IPS-15b (cell line): Measurements from ENCODE around the gene RAC3.

Experiments
- H3K27me3 ChIP-seq: one replicate; pipeline ENCODE4 v1.6.1; 2013; ENCODE audit warnings: low read length; ENCODE audit not compliant: control insufficient read depth, insufficient read depth
- H3K36me3 ChIP-seq: one replicate; pipeline ENCODE4 v1.6.1; 2013; ENCODE audit warnings: low read length; ENCODE audit not compliant: control insufficient read depth, insufficient read depth
- H3K4me1 ChIP-seq: one replicate; pipeline ENCODE4 v1.6.1; 2013; ENCODE audit warnings: mild to moderate bottlenecking, low read length; ENCODE audit not compliant: control insufficient read depth, insufficient read depth
- H3K4me3 ChIP-seq: one replicate; pipeline ENCODE4 v1.5.1; 2013; ENCODE audit warnings: low read depth, low read length
- H3K9ac ChIP-seq: one replicate; pipeline ENCODE4 v1.6.1; 2013; ENCODE audit warnings: low read depth, mild to moderate bottlenecking, low read length
- H3K9me3 ChIP-seq: one replicate; pipeline ENCODE4 v1.6.1; 2013; ENCODE audit warnings: mild to moderate bottlenecking, low read length; ENCODE audit not compliant: control insufficient read depth, insufficient read depth

The RAC3 gene

DNA sequence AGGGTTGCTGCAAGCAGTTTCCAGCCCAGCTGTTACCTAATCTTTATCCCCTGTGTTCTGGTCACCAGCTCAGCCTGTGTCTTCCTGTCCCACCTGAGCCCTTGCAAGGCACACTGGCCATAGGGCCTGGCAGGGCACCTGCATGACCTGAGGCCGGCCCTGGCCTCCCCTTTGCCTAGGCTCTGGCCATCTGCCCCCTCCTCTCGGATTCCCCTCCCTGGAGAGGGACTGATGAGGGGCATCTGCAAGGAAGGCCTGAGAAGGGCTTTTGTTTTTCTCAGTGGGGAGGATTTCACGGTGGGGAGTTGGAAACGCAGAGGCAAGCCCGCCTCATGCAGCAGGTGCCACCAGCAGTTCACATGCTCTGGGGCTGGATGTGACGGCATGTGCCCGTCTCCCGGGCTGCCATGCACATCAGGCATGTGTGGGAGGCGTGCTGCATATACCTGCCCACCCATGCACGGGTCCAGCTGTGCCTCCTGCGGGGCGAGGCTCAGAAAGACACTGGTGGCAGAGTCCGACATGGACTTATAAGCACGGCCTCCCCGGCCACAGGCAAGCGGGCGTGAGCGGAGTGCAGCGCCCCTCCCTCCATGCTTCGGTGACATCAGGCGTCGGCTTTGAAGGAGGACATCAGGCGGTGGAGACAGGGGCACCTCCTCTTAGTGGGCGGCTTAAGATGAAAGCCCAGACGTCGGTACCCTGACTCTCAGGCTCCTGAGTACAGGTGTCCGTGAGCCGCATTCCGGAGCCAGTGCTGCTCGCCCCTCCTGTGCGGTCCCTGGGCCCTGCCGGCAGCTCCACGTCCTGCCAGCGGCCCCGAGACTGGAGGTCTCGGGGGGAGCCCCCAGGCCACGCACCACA, 37.5 kb upstream of the RAC3 start:
- peaks cover 4% of the 10 kb centered on the region for H3K36me3 ChIP-seq
- no peaks in the 10 kb centered on the region for H3K9me3 ChIP-seq
- no peak overlapping the region for H3K9ac ChIP-seq
- no peaks in the 10 kb centered on the region for H3K27me3 ChIP-seq
- no peaks in the 10 kb centered on the region for H3K4me1 ChIP-seq
- no peak overlapping the region for H3K4me3 ChIP-seq

- Histone ChIP-seq H3K4me3 (no peak overlapping the region), H3K9ac (no peak overlapping the region), H3K27me3 (no peaks in the 10 kb centered on the region), H3K36me3 (peaks cover 4% of the 10 kb centered on the region), H3K9me3 (no peaks in the 10 kb centered on the region), H3K4me1 (no peaks in the 10 kb centered on the region)
Observed at GRCh38 chr17:81994593-81995462, 36.6 kb upstream of the RAC3 start.

GRCh38 chr17:81995463-81996231, 35.8 kb upstream of the RAC3 start:
- H3K9me3 ChIP-seq = no peaks in the 10 kb centered on the region
- no peak overlapping the region for H3K9ac ChIP-seq
- H3K4me3 ChIP-seq = no peak overlapping the region
- no peaks in the 10 kb centered on the region for H3K4me1 ChIP-seq
- no peaks in the 10 kb centered on the region for H3K27me3 ChIP-seq
- H3K36me3 ChIP-seq = peaks cover 7% of the 10 kb centered on the region

DNA sequence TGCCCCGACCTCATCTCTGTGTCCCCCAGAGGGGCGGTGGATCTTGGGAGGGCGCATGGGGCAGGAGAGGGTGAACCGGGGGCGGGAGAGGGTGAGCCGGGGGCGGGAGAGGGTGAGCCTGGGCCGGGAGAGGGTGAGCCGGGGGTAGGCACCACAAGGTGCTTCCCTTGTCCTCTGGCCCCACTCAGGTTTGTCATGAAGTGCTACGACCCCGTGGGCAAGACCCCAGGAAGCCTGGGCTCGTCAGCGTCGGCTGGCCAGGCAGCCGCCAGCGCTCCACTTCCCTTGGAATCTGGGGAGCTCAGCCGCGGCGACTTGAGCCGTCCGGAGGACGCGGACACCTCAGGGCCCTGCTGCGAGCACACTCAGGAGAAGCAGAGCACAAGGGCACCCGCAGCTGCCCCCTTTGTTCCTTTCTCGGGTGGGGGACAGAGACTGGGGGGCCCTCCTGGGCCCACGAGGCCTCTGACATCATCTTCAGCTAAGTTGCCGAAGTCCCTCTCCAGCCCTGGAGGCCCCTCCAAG, 35.2 kb upstream of the RAC3 start:
- H3K9me3 ChIP-seq = no peaks in the 10 kb centered on the region
- H3K4me1 ChIP-seq = no peaks in the 10 kb centered on the region
- H3K9ac ChIP-seq = no peak overlapping the region
- H3K36me3 ChIP-seq = peaks cover 7% of the 10 kb centered on the region
- H3K27me3 ChIP-seq = no peaks in the 10 kb centered on the region
- no peak overlapping the region for H3K4me3 ChIP-seq

- Histone ChIP-seq H3K4me3 (no peak overlapping the region), H3K27me3 (no peaks in the 10 kb centered on the region), H3K36me3 (peaks cover 7% of the 10 kb centered on the region), H3K9me3 (no peaks in the 10 kb centered on the region), H3K9ac (no peak overlapping the region), H3K4me1 (no peaks in the 10 kb centered on the region)
Observed at GRCh38 chr17:81996757-81997441, 34.6 kb upstream of the RAC3 start.

GRCh38 chr17:81998212-81998611, 33.3 kb upstream of the RAC3 start:
- Histone ChIP-seq H3K4me1 (no peaks in the 10 kb centered on the region), H3K9ac (no peak overlapping the region), H3K27me3 (no peaks in the 10 kb centered on the region), H3K4me3 (no peak overlapping the region), H3K36me3 (peaks cover 7% of the 10 kb centered on the region), H3K9me3 (no peaks in the 10 kb centered on the region)

DNA sequence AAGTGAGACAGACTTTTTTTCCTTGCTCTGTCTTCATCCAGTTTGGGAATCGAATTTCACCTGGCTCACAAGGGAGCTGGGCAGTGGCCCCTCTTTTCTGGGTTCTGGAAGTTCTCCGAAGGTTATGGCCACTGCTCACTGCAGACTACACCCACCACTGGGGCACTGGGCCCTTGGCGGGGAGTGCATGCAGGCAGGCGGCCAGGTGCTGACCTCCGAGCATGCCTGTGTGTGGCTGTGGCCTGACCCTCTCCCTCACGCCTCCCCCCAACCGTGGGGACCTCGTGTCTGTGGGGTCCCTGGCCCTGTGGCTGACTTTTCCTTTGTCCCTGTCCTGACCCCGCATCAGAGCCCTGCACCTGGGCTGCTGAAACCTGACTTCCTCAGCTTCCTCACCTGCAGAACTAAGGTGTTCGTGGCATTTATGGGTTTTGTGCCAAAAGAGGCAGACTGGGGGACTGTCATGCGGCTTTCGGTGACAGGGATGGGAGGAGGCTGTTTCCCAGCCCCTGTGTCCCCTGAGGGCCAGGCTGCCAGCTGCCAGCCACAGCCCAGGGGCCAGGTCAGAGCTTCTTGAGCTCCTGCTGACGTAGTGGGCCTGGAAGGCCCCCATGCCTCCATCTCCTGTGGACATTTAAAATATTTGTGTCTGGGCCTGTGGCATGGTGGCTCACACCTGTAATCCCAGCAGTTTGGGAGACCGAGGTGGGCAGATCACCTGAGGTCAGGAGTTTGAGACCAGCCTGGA, 32.6 kb upstream of the RAC3 start:
- H3K36me3 ChIP-seq = peaks cover 7% of the 10 kb centered on the region
- H3K9ac ChIP-seq = no peak overlapping the region
- H3K4me3 ChIP-seq = no peak overlapping the region
- H3K9me3 ChIP-seq = no peaks in the 10 kb centered on the region
- no peaks in the 10 kb centered on the region for H3K27me3 ChIP-seq
- no peaks in the 10 kb centered on the region for H3K4me1 ChIP-seq

GRCh38 chr17:81999587-81999975, 31.9 kb upstream of the RAC3 start:
- H3K9me3 ChIP-seq = no peaks in the 10 kb centered on the region
- no peaks in the 10 kb centered on the region for H3K27me3 ChIP-seq
- H3K4me1 ChIP-seq = no peaks in the 10 kb centered on the region
- peaks cover 7% of the 10 kb centered on the region for H3K36me3 ChIP-seq
- H3K9ac ChIP-seq = no peak overlapping the region
- H3K4me3 ChIP-seq = no peak overlapping the region

GRCh38 chr17:81999976-82000802, 31.3 kb upstream of the RAC3 start:
- H3K27me3 ChIP-seq = no peaks in the 10 kb centered on the region
- H3K4me1 ChIP-seq = no peaks in the 10 kb centered on the region
- no peak overlapping the region for H3K9ac ChIP-seq
- no peaks in the 10 kb centered on the region for H3K9me3 ChIP-seq
- H3K36me3 ChIP-seq = peaks cover 7% of the 10 kb centered on the region
- no peak overlapping the region for H3K4me3 ChIP-seq
